Measurements from ENCODE around the gene NSDHL.

The NSDHL gene

DNA sequence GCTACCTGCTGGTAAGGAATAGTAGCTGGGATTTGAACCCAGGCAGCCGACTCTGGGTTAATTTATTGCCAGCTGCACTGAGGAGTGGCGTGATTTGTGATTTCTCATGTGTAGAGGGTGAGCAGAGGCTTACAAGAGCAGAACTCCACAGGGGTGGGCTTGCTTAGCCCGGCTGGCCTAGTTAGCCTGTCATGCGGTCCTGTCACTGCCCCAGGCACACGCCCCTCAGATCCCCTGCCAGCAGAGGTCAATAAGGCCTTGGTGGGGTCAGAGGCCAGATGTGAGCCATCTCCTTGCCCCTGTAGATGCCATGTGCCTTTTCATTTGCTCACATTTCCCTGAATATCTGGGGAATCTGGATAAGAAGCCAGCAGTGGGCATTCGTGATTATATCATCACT, 13.4 kb downstream of the NSDHL start:
- DNase-seq (ENCODE audit: low read depth in 3 of 3) = no peak

- no peak for DNase-seq (ENCODE audit: low read depth in 3 of 3)
Measured at GRCh38 chrX:152845618-152846240, 14.9 kb downstream of the NSDHL start.

GRCh38 chrX:152847281-152847680, 16.4 kb downstream of the NSDHL start:
- no peak for DNase-seq (ENCODE audit: low read depth in 3 of 3)

GRCh38 chrX:152850465-152850864, 19.6 kb downstream of the NSDHL start:
- DNase-seq (ENCODE audit: low read depth in 3 of 3) = no peak

GRCh38 chrX:152853986-152854385, 23.1 kb downstream of the NSDHL start:
- DNase-seq (ENCODE audit: low read depth in 3 of 3) = no peak

DNA sequence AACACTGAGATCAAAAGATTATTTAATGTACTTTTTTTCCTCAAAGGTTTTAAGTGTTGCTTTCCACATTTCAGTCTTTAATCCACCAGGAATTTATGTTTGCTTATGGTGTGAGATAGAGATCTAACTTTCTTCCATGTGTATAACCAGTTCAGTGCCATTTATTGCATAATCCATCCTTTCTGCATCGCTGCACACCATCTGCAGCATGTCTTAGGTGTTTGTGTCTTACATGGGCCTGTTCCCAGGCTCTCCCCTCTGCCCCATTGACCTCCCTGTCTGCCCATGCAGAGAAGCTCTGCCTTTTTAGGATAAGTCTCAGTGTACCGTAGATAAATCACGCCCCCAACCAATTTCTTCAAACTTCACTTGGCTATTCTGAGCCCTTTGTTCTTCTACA, 30.3 kb downstream of the NSDHL start:
- DNase-seq (ENCODE audit: low read depth in 3 of 3) = no peak

GRCh38 chrX:152861826-152862225, 31.0 kb downstream of the NSDHL start:
- no peak for DNase-seq (ENCODE audit: low read depth in 3 of 3)

DNA sequence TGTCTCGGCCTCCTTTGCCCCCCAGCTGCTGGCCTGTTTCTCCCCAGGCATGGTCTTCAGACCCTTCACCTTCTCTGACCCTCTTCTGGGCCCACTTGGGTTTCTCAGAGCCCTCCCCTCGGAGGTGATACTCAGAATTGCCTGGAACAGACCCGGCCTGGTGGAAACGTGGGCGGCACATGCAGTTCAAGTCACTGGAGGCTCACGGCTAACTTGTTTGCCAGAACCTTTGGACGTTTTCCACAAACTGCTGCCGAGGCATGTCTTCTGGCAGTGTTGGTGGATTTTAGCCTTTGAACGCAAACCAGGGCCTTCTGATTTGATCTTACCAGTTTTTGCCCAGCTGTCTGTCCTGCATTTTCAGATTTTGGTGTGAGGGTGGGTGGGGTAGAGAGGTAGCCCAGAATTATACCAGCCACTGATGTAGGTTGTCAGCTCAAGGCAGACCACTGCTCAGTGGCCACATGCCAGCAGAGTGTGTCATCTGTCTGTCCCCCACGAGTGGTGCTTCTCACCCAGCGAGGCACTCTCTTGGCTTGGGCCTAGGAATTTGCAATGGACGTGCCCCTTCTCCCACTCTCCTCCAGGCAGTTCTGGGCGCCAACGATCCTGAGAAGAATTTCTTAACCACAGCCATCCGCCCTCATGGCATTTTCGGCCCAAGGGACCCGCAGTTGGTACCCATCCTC, 34.5 kb downstream of the NSDHL start:
- DNase-seq (ENCODE audit: low read depth in 3 of 3) = no peak

GRCh38 chrX:152866386-152866785, 35.5 kb downstream of the NSDHL start:
- DNase-seq (ENCODE audit: low read depth in 3 of 3) = no peak

GRCh38 chrX:152869972-152870371, 39.1 kb downstream of the NSDHL start:
- DNase-seq (ENCODE audit: low read depth in 3 of 3) = no peak

DNA sequence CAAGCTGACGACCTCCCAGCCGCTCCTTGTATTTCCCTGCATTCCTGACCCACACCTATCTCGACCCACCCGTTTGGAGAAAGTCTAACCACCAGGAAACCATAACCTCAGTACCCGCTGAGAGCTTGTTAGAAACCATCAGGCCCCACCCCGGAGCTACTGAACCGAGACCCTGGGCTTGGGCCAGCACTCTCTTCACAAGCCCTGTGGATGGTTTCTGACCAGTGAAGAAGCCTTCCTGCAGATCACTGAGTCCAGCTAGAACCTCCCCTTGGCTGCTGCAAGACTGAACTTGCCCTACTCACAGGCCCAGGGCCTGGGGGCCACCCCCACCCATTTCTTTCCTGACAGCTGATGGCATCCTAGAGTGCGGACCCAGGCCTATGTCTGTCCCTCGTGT, 40.4 kb downstream of the NSDHL start:
- DNase-seq (ENCODE audit: low read depth in 3 of 3) = no peak

- DNase-seq (ENCODE audit: low read depth in 3 of 3) = no peak
Measured at GRCh38 chrX:152872522-152872921, 41.7 kb downstream of the NSDHL start.

DNA sequence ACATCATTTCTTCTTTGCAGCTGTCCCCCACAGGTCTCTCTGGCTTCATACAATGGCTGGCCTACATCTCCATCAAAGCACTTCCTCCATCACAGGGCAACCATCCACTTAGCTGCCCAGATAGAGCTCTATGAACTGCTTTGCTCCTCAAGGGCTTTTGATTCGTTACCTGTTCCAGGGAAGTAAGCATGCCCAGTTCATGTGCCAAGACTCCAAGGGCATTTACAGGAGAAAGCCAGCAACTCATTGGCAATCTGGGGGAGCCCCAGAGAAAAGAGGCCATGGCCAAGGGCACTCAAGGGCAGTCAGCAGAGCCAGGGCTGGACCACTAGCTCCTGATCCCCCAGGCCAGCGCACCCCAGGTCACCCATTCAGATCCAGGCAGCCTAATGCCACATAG, 42.5 kb downstream of the NSDHL start:
- DNase-seq (ENCODE audit: low read depth in 3 of 3) = no peak

- DNase-seq (ENCODE audit: low read depth in 3 of 3) = no peak
Measured at GRCh38 chrX:152876931-152877840, 46.3 kb downstream of the NSDHL start.

DNA sequence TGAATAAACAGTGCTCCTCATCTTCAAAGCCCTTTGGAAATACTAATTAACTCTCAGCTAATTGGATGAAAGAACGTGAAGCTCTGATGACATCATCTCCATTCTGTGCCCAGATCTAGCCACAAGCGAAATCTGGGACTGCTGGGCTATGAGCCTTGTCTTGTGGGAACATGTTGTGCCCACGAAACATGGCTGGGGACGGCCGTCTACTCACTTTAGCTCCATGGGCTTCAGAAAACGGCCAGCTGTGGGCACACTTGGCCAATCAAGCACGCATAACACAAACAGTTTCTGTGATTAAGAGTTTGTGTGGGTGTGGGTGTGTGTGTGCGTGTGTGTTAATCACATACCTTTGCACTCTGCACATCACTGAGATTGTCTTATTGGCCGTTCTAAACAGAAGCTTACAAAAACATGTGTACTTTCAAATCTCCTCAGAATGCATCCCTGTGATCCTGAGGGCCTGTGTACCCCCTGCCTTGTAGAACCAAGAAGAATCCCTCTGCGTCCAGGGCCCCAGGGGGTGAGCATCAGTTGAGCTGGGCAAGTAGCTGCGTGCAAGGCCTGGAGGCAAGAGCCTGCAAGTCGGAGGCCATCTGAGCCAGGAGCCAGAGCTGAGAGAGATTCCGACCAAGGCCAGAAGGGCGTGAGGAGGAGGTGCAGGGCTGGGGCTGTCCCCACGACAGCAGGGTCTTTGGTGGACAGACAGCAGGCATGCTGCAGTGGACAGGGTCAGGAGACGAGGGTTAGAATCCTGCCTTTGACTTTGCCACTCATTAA, 48.3 kb downstream of the NSDHL start:
- DNase-seq (ENCODE audit: low read depth in 3 of 3) = no peak

- no peak for DNase-seq (ENCODE audit: low read depth in 3 of 3)
Measured at GRCh38 chrX:152881289-152881688, 50.4 kb downstream of the NSDHL start.

DNA sequence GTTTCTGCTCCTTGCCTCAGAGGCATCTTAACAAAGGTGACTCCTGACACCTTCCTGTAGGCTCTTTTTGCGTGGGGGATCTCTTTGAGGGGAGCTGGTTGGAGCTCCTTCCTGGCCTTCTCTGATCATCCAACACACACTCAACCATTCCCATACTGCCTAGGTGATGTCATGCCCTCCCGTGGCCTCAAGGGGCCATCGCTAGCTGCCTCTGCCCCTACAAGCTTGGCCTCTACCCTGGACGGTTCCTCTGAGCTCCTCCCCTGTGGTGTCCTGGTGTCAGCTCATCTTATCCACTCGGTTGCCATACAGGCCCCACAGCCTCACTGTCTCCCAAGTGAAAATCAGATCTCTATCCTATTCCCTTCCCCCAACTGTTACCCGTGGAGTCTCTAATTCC, 53.3 kb downstream of the NSDHL start:
- no peak for DNase-seq (ENCODE audit: low read depth in 3 of 3)

GRCh38 chrX:152886716-152887115, 55.9 kb downstream of the NSDHL start:
- no peak for DNase-seq (ENCODE audit: low read depth in 3 of 3)

- DNase-seq (ENCODE audit: low read depth in 3 of 3) = no peak
Measured at GRCh38 chrX:152892499-152892898, 61.6 kb downstream of the NSDHL start.

DNA sequence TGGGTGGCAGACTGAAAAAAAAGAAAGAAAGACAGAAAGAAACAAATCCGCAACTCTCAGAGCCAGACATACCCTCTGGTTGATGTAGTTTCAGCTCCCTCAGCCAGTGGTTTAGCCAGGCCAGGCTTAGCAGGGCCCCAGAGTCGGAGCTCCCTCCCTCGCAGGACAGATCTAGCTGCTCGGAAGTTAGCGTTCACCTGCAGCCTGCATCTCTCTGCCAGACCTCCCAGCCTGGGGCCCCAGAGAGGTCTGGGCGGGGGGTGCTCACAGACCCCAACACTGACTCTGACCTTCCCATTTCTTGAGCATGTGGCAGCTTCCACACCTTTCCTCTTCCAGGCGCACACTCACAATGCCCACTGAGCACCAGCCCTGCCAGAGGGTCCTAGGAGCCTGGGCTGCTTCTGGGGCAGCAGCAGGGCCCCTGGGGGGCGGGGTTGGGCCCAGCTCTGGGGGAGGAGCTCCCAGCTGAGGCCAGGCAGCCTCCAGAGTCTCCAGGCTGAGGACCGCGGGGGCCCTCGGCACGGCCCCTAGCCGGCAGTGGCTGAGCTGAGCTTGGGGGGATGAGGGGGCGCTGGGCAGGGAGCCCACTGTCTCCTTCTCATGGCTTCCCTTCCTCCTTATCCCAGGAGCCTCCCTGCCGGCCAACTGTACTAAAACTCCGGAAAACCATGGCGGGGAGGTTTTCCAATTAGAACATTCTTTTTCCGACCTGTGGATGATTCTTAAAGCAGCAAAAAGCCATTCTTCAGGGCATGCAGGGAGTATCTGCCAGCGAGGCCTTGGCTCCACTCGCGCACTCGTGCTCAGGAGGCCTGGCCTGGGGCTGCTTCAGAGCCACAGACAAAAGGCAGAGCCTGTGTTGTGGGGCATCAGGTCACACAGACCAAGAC, 62.4 kb downstream of the NSDHL start:
- no peak for DNase-seq (ENCODE audit: low read depth in 3 of 3)
